H1 (cell line): ENCODE measurements around the gene CCDC88C. TPM values are rescaled to one million over a fixed set of nuclear protein-coding genes. Genes with fewer than 3 reads are reported as not detected.

Experiments used
- CTCF ChIA-PET: fragments of 300-600 bp; sonication (Branson Sonifier 250); formaldehyde crosslinking; loops from one replicate; lab custom pipeline; 2021; ENCODE audit not compliant: partially characterized antibody; lab: Charles Lee
- POLR2A ChIA-PET: fragments of 300-600 bp; sonication (Branson Sonifier 250); formaldehyde crosslinking; loops from one replicate; lab custom pipeline; 2021; ENCODE audit warnings: inconsistent platforms; ENCODE audit not compliant: partially characterized antibody; lab: Charles Lee
- DNase-seq, 2 experiments: peaks; one replicate each; pipeline versions ENCODE4 v3.0.0 to v3.0.0-alpha.2; 2010 to 2022; ENCODE audit warnings: low spot score in 2 of 2, low read depth in 1 of 2, mixed read lengths in 1 of 2
- FAIRE-seq: peaks from 2 replicates; lab custom pipeline; 2011; peaks lifted over from hg19 to GRCh38; lab: Jason Lieb, UNC
- H2AFZ ChIP-seq: 2 replicates; pipeline ENCODE4 v1.8.1; 2012; ENCODE audit warnings: low read length, inconsistent platforms
- H2AK5ac ChIP-seq: 2 replicates; pipeline ENCODE4 v1.6.1; 2013; ENCODE audit warnings: low read depth, low read length
- H2BK120ac ChIP-seq: replicated peaks from 2 replicates; pipeline ENCODE3; 2013; ENCODE audit warnings: low read depth, low read length, inconsistent platforms
- H2BK12ac ChIP-seq: 2 replicates; pipeline ENCODE4 v1.6.1; 2013; ENCODE audit warnings: low read depth, low read length
- H2BK15ac ChIP-seq: 2 replicates; pipeline ENCODE4 v1.6.1; 2013; ENCODE audit warnings: low read length
- H2BK20ac ChIP-seq: 2 replicates; pipeline ENCODE4 v1.6.1; 2013; ENCODE audit warnings: low read length
- H2BK5ac ChIP-seq: 2 replicates; pipeline ENCODE4 v1.6.1; 2013; ENCODE audit warnings: low read depth, low read length
- H3K14ac ChIP-seq: 2 replicates; pipeline ENCODE4 v1.6.1; 2013; ENCODE audit warnings: inconsistent platforms; ENCODE audit not compliant: insufficient read length
- H3K18ac ChIP-seq: 2 replicates; pipeline ENCODE4 v1.6.1; 2013; ENCODE audit warnings: low read length; ENCODE audit errors: extremely low read depth
- H3K23ac ChIP-seq: 2 replicates; pipeline ENCODE4 v1.6.1; 2013; ENCODE audit warnings: inconsistent platforms; ENCODE audit not compliant: insufficient read length
- H3K23me2 ChIP-seq: 2 replicates; pipeline ENCODE4 v1.6.1; 2013; ENCODE audit warnings: low read depth, low read length
- H3K27ac ChIP-seq: 2 replicates; pipeline ENCODE4 v1.6.1; 2011; ENCODE audit warnings: low read depth, low read length, inconsistent platforms
- H3K27me3 ChIP-seq, 4 experiments: replicated peaks in 1 of 4; 1 replicate in 1 of 4; 2 replicates in 3 of 4; pipeline versions ENCODE4 v1.6.1 to v1.8.1; 2011 to 2013; ENCODE audit warnings: low read length in 3 of 4, mild to moderate bottlenecking in 3 of 4, inconsistent platforms in 2 of 4, mixed read lengths in 2 of 4, moderate library complexity in 1 of 4; ENCODE audit not compliant: control insufficient read depth in 3 of 4, insufficient read depth in 3 of 4; ENCODE audit errors: extremely low read depth in 1 of 4
- H3K36me3 ChIP-seq, 4 experiments: 2 replicates each; pipeline versions ENCODE4 v1.6.1 to v1.8.1; 2011 to 2013; ENCODE audit warnings: mild to moderate bottlenecking in 4 of 4, low read length in 3 of 4, moderate library complexity in 2 of 4, control low read depth in 1 of 4, inconsistent platforms in 1 of 4; ENCODE audit not compliant: insufficient read depth in 4 of 4, control insufficient read depth in 2 of 4
- H3K4ac ChIP-seq: replicated peaks from 2 replicates; pipeline ENCODE3; 2013; ENCODE audit warnings: low read length, low read depth, mixed read lengths, inconsistent platforms; ENCODE audit not compliant: insufficient read length
- H3K4me1 ChIP-seq, 4 experiments: replicated peaks in 1 of 4; 1 replicate in 1 of 4; 2 replicates in 3 of 4; pipeline versions ENCODE4 v1.6.1 to v1.8.1; 2011 to 2013; ENCODE audit warnings: low read length in 3 of 4, inconsistent platforms in 2 of 4, mixed read lengths in 1 of 4; ENCODE audit not compliant: insufficient read depth in 4 of 4, control insufficient read depth in 3 of 4
- H3K4me2 ChIP-seq, 2 experiments: 2 replicates each; pipeline versions ENCODE4 v1.6.1 to v1.8.1; 2011 to 2013; ENCODE audit warnings: low read depth in 2 of 2, low read length in 2 of 2, control low read depth in 1 of 2, inconsistent platforms in 1 of 2, mild to moderate bottlenecking in 1 of 2; ENCODE audit not compliant: insufficient read depth in 1 of 2
- H3K4me3 ChIP-seq, 4 experiments: fragments of 200-600, 300-600 bp in 1 of 4; sonication (generic), shearing (Covaris generic), sonication (Bioruptor Twin) in 1 of 4; 2 replicates each; pipeline versions ENCODE4 v1.5.1 to v1.8.1; 2011 to 2016; ENCODE audit warnings: low read length in 4 of 4, low read depth in 3 of 4, control low read depth in 2 of 4, inconsistent platforms in 2 of 4, mild to moderate bottlenecking in 2 of 4, mixed read lengths in 1 of 4, moderate library complexity in 1 of 4; ENCODE audit not compliant: insufficient read depth in 2 of 4; ENCODE audit errors: extremely low read depth in 1 of 4
- H3K56ac ChIP-seq: replicated peaks from 2 replicates; pipeline ENCODE3; 2013; ENCODE audit warnings: low read depth, mild to moderate bottlenecking, mixed read lengths, low read length, inconsistent platforms; ENCODE audit not compliant: insufficient read length
- H3K79me1 ChIP-seq: 2 replicates; pipeline ENCODE4 v1.6.1; 2013; ENCODE audit warnings: low read depth, low read length, control low read depth
- H3K79me2 ChIP-seq, 2 experiments: 2 replicates each; pipeline versions ENCODE4 v1.6.1 to v1.8.1; 2012 to 2013; ENCODE audit warnings: low read length in 2 of 2, mild to moderate bottlenecking in 2 of 2, inconsistent platforms in 1 of 2; ENCODE audit not compliant: insufficient read depth in 2 of 2, control insufficient read depth in 1 of 2
- H3K9ac ChIP-seq, 4 experiments: replicated peaks in 1 of 4; 1 replicate in 1 of 4; 2 replicates in 3 of 4; pipeline versions ENCODE4 v1.6.1 to v1.8.1; 2011 to 2013; ENCODE audit warnings: low read depth in 3 of 4, low read length in 3 of 4, control low read depth in 2 of 4, mild to moderate bottlenecking in 2 of 4, moderate library complexity in 2 of 4, inconsistent platforms in 1 of 4; ENCODE audit errors: extremely low read depth in 1 of 4
- H3K9me3 ChIP-seq, 2 experiments: 2 replicates each; pipeline versions ENCODE4 v1.6.1 to v1.8.1; 2012 to 2013; ENCODE audit warnings: mild to moderate bottlenecking in 2 of 2, moderate library complexity in 2 of 2, control low read depth in 1 of 2, inconsistent platforms in 1 of 2, low read depth in 1 of 2, low read length in 1 of 2, mixed read lengths in 1 of 2; ENCODE audit not compliant: insufficient read depth in 2 of 2
- H4K20me1 ChIP-seq, 2 experiments: replicated peaks in 1 of 2; 2 replicates each; pipeline versions ENCODE3 to v1.8.1; 2011 to 2013; ENCODE audit warnings: inconsistent platforms in 2 of 2, low read length in 2 of 2, mild to moderate bottlenecking in 1 of 2; ENCODE audit not compliant: insufficient read depth in 2 of 2, control insufficient read depth in 1 of 2
- H4K5ac ChIP-seq: 2 replicates; pipeline ENCODE4 v1.6.1; 2013; ENCODE audit warnings: low read length, low read depth, mixed read lengths, inconsistent platforms; ENCODE audit not compliant: insufficient read length
- H4K8ac ChIP-seq: 2 replicates; pipeline ENCODE4 v1.8.0; 2013; ENCODE audit warnings: mild to moderate bottlenecking, moderate library complexity, low read length, inconsistent platforms; ENCODE audit not compliant: insufficient read depth; ENCODE audit errors: extremely low read depth
- H4K91ac ChIP-seq: replicated peaks from 2 replicates; pipeline ENCODE3; 2013; ENCODE audit warnings: low read length, mixed read lengths, inconsistent platforms; ENCODE audit not compliant: insufficient read length
- BACH1 ChIP-seq: IDR thresholded peaks from 2 replicates; pipeline ENCODE4 v1.6.1; 2012; ENCODE audit warnings: low read length, improper control_type of control experiment
- BRCA1 ChIP-seq: IDR thresholded peaks from 2 replicates; pipeline ENCODE4 v1.6.1; 2012; ENCODE audit warnings: low read depth, low read length, improper control_type of control experiment
- EGR1 ChIP-seq: IDR thresholded peaks from 2 replicates; pipeline ENCODE4 v1.6.1; 2011; ENCODE audit warnings: low read depth, low read length, borderline replicate concordance
- NANOG ChIP-seq: IDR thresholded peaks from 2 replicates; pipeline ENCODE4 v1.6.1; 2011; ENCODE audit warnings: low read length, low read depth, mild to moderate bottlenecking, inconsistent platforms; ENCODE audit not compliant: insufficient read depth, poor library complexity, severe bottlenecking
- POLR2AphosphoS5 ChIP-seq: IDR thresholded peaks from 2 replicates; pipeline ENCODE4 v1.6.1; 2011; ENCODE audit warnings: low read depth, low read length
- RNF2 ChIP-seq: fragments of 200-900, 300-1000 bp; sonication (generic); IDR thresholded peaks from 2 replicates; pipeline ENCODE4 v1.7.1; 2016; ENCODE audit warnings: borderline replicate concordance, low read depth, mild to moderate bottlenecking, antibody characterized with exemption, low read length; ENCODE audit not compliant: poor library complexity, severe bottlenecking; ENCODE audit errors: missing control alignments
- SP1 ChIP-seq: IDR thresholded peaks from 2 replicates; pipeline ENCODE4 v1.6.1; 2011; ENCODE audit warnings: low read depth, low read length
- SRF ChIP-seq: IDR thresholded peaks from 2 replicates; pipeline ENCODE4 v1.6.1; 2011; ENCODE audit warnings: mild to moderate bottlenecking, low read depth, low read length, moderate library complexity
- WGBS, 2 experiments: shearing (Covaris generic) in 1 of 2; methylation state at CpG; one replicate each; pipeline versions ENCODE4 v1.1.6 to v1.1.7; 2013 to 2015; ENCODE audit warnings: low lambda C conversion rate in 2 of 2, mixed read lengths in 2 of 2, inconsistent platforms in 1 of 2, low coverage in 1 of 2, missing lambda C conversion rate in 1 of 2; ENCODE audit not compliant: insufficient replicate concordance in 2 of 2, insufficient coverage in 1 of 2, insufficient read length in 1 of 2; ENCODE audit errors: extremely low coverage in 1 of 2, missing lambda C conversion rate in 1 of 2; 5-methylcytosine and 5-hydroxymethylcytosine counted together
- polyA plus RNA-seq, 7 experiments: library from polyadenylated mRNA; depleted of rRNA in 3 of 7; stranded (reverse) in 5 of 7; unstranded in 2 of 7; fragments of >200 nt in 5 of 7; fragments of 200-250 nt in 2 of 7; gene quantifications; 1 replicate in 5 of 7; 2 replicates in 1 of 7; 4 replicates in 1 of 7; pipeline versions ENCODE4 v1.2.1 to v1.2.3, GENCODE V29; 2011 to 2013; ENCODE audit warnings: missing spikeins in 2 of 7, mixed read lengths in 2 of 7
- total RNA-seq: library from RNA; stranded (reverse); fragmentation: NEBNext Ultra II Directional; extraction: Animal tissue kit (Norgen Biotek cat#: 25700); gene quantifications from 2 replicates; pipeline ENCODE4 v1.2.1, GENCODE V29; 2021

The CCDC88C gene
- total and polyA plus RNA-seq, 2 of the 8 experiments (the other 6 are each of a cell fraction or from before 2014, with no cell fraction given), result 10.3 to 57.7 TPM

- Histone ChIP-seq H4K8ac (no peak overlapping the region), H3K23ac (no peak overlapping the region), H3K27ac (no peak overlapping the region; the same call in 1 of the 2 replicates), H2BK15ac (no peak overlapping the region), H3K4me1 (peaks cover 16 to 41% (median 30%) of the 10 kb centered on the region in 4 experiments), H3K27me3 (no peaks in the 10 kb centered on the region), H3K79me2 (peaks cover 30 to 92% of the 10 kb centered on the region in 2 experiments), H3K36me3 (no peaks in the 10 kb centered on the region), H3K9me3 (no peaks in the 10 kb centered on the region), H2AK5ac (no peak overlapping the region), H2BK5ac (peak overlapping the region; percentile 80; the same call in 1 of the 2 replicates), H2AFZ (no peak overlapping the region), H4K5ac (no peak overlapping the region), H3K4ac (no peak overlapping the region), H2BK20ac (peak overlapping the region; percentile 64; the same call in 1 of the 2 replicates), H3K4me2 (no peak overlapping the region), H3K56ac (no peak overlapping the region), H3K18ac (0 out of 2 replicates have a peak overlapping the region, but pooled peaks have one; percentile 34), H4K20me1 (peaks cover 7 to 10% of the 10 kb centered on the region in 2 experiments)
- POLR2A ChIA-PET, result interaction anchor here (8.0 kb wide), 1 partner anchor 15 kb away, joined by 56 read pairs; the partner anchor contains the start of gene CCDC88C
- WGBS, 2 experiments, result 94% methylated on average over 1 of the region's 1 CpG; no CpG with 5 or more reads in 1 of the 2 experiments
- TF ChIP-seq SP1 (no peak), POLR2AphosphoS5 (no peak), BACH1 (no peak), NANOG (no peak), BRCA1 (no peak), SRF (no peak), RNF2 (no peak), EGR1 (no peak)
- TF ChIP-seq, all 59 proteins: peak for 0
- Histone ChIP-seq H2BK120ac (no peak overlapping the region), H3K14ac (no peak overlapping the region), H3K79me1 (peaks cover 24% of the 10 kb centered on the region), H3K9ac (no peak overlapping the region), H4K91ac (no peak overlapping the region), H2BK12ac (peak overlapping the region; percentile 39; the same call in 1 of the 2 replicates), H3K23me2 (peaks cover 2% of the 10 kb centered on the region; the same call in 1 of the 2 replicates), H3K4me3 (no peak overlapping the region)
- CTCF ChIA-PET, result interaction anchor here (0.9 to 6.7 kb wide), 8 partner anchors 12 to 77 kb away, joined by 3 to 31 read pairs (median 6); partner anchors contain the start of gene CCDC88C
- DNase-seq (no peak), FAIRE-seq (no peak)
Measured at GRCh38 chr14:91400696-91401095, 16.9 kb downstream of the CCDC88C start.
